ENCODE results near the gene RAB6D. TPM values are rescaled to one million over a fixed set of nuclear protein-coding genes. Genes with fewer than 3 reads are reported as not detected.
"Not testable (repeated sequence)": the region's sequence is repeated elsewhere in the genome, so short reads cannot be mapped to it uniquely, and the experiment has no call there.

The RAB6D gene
- total and polyA plus RNA-seq, 2 donors (not counting 3 experiments of a cell fraction or from before 2014, with no cell fraction given), result 0.01 TPM; not detected in 1

GRCh38 chr2:131390495-131391130 is 26.6 kb upstream of the RAB6D start:
- BruUV-seq (replicated peaks); DNase-seq (ENCODE audit: low read depth, low spot score); intact Hi-C loops (cut with micrococcal nuclease); H3K4me1 ChIP-seq (ENCODE audit: control insufficient read depth, extremely low read depth, insufficient read depth, low read length); H2AFZ ChIP-seq (ENCODE audit: low read depth, low read length); FAIRE-seq; H3K27me3 ChIP-seq (ENCODE audit: control insufficient read depth in 2 of 2, insufficient read depth in 2 of 2, low read length in 2 of 2); POLR2A ChIA-PET; H3K4me2 ChIP-seq (ENCODE audit: insufficient read depth, low read length); H3K9ac ChIP-seq (replicated peaks; ENCODE audit: extremely low read depth, insufficient read depth, low read length); H4K20me1 ChIP-seq (replicated peaks; ENCODE audit: control insufficient read depth, extremely low read depth, insufficient read depth, low read length); H3K79me2 ChIP-seq (ENCODE audit: control insufficient read depth, insufficient read depth, low read length); CTCF ChIA-PET; H3K9me3 ChIP-seq (replicated peaks; ENCODE audit: control insufficient read depth, insufficient read depth, low read length); dilution Hi-C loops (cut with MboI; ENCODE audit: extremely low pct_ligation_motif_present, low sequenced_read_pairs); H3K4me3 ChIP-seq (replicated peaks in 1 of 3; ENCODE audit: insufficient read depth in 1 of 3, low read depth in 1 of 3, low read length in 3 of 3); H3K27ac ChIP-seq (ENCODE audit: insufficient read depth, low read depth, low read length); H3K36me3 ChIP-seq (ENCODE audit: control insufficient read depth in 2 of 2, extremely low read depth in 1 of 2, insufficient read depth in 2 of 2, low read length in 2 of 2); H3K9me1 ChIP-seq (replicated peaks; ENCODE audit: control insufficient read depth, extremely low read depth, insufficient read depth, low read length): not testable (repeated sequence)

GRCh38 chr2:131389657-131390056 is 25.7 kb upstream of the RAB6D start:
- intact Hi-C loops (cut with micrococcal nuclease) (no loop called here), dilution Hi-C loops (cut with MboI; ENCODE audit: extremely low pct_ligation_motif_present, low sequenced_read_pairs) (no loop called here)
- no peaks in the 10 kb centered on the region for H3K36me3 ChIP-seq (ENCODE audit: control insufficient read depth in 2 of 2, extremely low read depth in 1 of 2, insufficient read depth in 2 of 2, low read length in 2 of 2)
- BruUV-seq (replicated peaks), result no TSS peak
- no peak overlapping the region for H3K4me3 ChIP-seq (replicated peaks in 1 of 3; ENCODE audit: insufficient read depth in 1 of 3, low read depth in 1 of 3, low read length in 3 of 3)
- no peaks in the 10 kb centered on the region for H3K79me2 ChIP-seq (ENCODE audit: control insufficient read depth, insufficient read depth, low read length)
- no peaks in the 10 kb centered on the region for H3K9me3 ChIP-seq (replicated peaks; ENCODE audit: control insufficient read depth, insufficient read depth, low read length)
- H4K20me1 ChIP-seq (replicated peaks; ENCODE audit: control insufficient read depth, extremely low read depth, insufficient read depth, low read length), result no peaks in the 10 kb centered on the region
- peaks cover under 1 to 5% of the 10 kb centered on the region in 2 experiments for H3K27me3 ChIP-seq (ENCODE audit: control insufficient read depth in 2 of 2, insufficient read depth in 2 of 2, low read length in 2 of 2)
- H3K9ac ChIP-seq (replicated peaks; ENCODE audit: extremely low read depth, insufficient read depth, low read length), result no peak overlapping the region
- H3K27ac ChIP-seq (ENCODE audit: insufficient read depth, low read depth, low read length), result no peak overlapping the region
- H2AFZ ChIP-seq (ENCODE audit: low read depth, low read length), result no peak overlapping the region
- FAIRE-seq, result no peak
- ChIA-PET CTCF (no interaction called here), POLR2A (no interaction called here)
- DNase-seq (ENCODE audit: low read depth, low spot score), result no peak
- TF ChIP-seq MYC (IDR thresholded peaks at IDR 0.05; ENCODE audit: low read depth, low read length), result no peak
- TF ChIP-seq MAX (IDR thresholded peaks at IDR 0.05; ENCODE audit: insufficient read depth, insufficient read length), result no peak
- TF ChIP-seq POLR2AphosphoS5 (IDR thresholded peaks at IDR 0.05; ENCODE audit: insufficient read depth, low read depth, low read length), result no peak
- TF ChIP-seq JUN (IDR thresholded peaks at IDR 0.05; ENCODE audit: borderline replicate concordance, insufficient read depth, insufficient read length, low read depth), result no peak
- no peak for TF ChIP-seq CTCF (IDR thresholded peaks at IDR 0.05; ENCODE audit: extremely low read depth in 1 of 2, insufficient read depth in 1 of 2, low read depth in 1 of 2, low read length in 2 of 2)
- no peak for TF ChIP-seq POLR2A (IDR thresholded peaks at IDR 0.05; ENCODE audit: low read depth, low read length)
- TF ChIP-seq GATA2 (IDR thresholded peaks at IDR 0.05; ENCODE audit: insufficient read depth, insufficient read length, low read depth, low read length), result no peak
- no peak for TF ChIP-seq FOS (IDR thresholded peaks at IDR 0.05; ENCODE audit: borderline replicate concordance, insufficient read depth, low read length)
- TF ChIP-seq EZH2 (IDR thresholded peaks at IDR 0.05; ENCODE audit: borderline replicate concordance, low read depth, low read length, severe bottlenecking), result no peak
- H3K9me1 ChIP-seq (replicated peaks; ENCODE audit: control insufficient read depth, extremely low read depth, insufficient read depth, low read length), result no peaks in the 10 kb centered on the region
- H3K4me1 ChIP-seq (ENCODE audit: control insufficient read depth, extremely low read depth, insufficient read depth, low read length), result no peaks in the 10 kb centered on the region
- no peak overlapping the region for H3K4me2 ChIP-seq (ENCODE audit: insufficient read depth, low read length)

GRCh38 chr2:131388834-131389233 is 24.9 kb upstream of the RAB6D start:
- FAIRE-seq; H3K36me3 ChIP-seq (ENCODE audit: control insufficient read depth in 2 of 2, extremely low read depth in 1 of 2, insufficient read depth in 2 of 2, low read length in 2 of 2); CTCF ChIA-PET; intact Hi-C loops (cut with micrococcal nuclease); H3K9me1 ChIP-seq (replicated peaks; ENCODE audit: control insufficient read depth, extremely low read depth, insufficient read depth, low read length); H3K4me1 ChIP-seq (ENCODE audit: control insufficient read depth, extremely low read depth, insufficient read depth, low read length); H3K79me2 ChIP-seq (ENCODE audit: control insufficient read depth, insufficient read depth, low read length); H3K9me3 ChIP-seq (replicated peaks; ENCODE audit: control insufficient read depth, insufficient read depth, low read length); H3K4me2 ChIP-seq (ENCODE audit: insufficient read depth, low read length); H4K20me1 ChIP-seq (replicated peaks; ENCODE audit: control insufficient read depth, extremely low read depth, insufficient read depth, low read length); dilution Hi-C loops (cut with MboI; ENCODE audit: extremely low pct_ligation_motif_present, low sequenced_read_pairs); POLR2A ChIA-PET; BruUV-seq (replicated peaks); H3K27ac ChIP-seq (ENCODE audit: insufficient read depth, low read depth, low read length); H2AFZ ChIP-seq (ENCODE audit: low read depth, low read length); H3K4me3 ChIP-seq (replicated peaks in 1 of 3; ENCODE audit: insufficient read depth in 1 of 3, low read depth in 1 of 3, low read length in 3 of 3); DNase-seq (ENCODE audit: low read depth, low spot score); H3K27me3 ChIP-seq (ENCODE audit: control insufficient read depth in 2 of 2, insufficient read depth in 2 of 2, low read length in 2 of 2); H3K9ac ChIP-seq (replicated peaks; ENCODE audit: extremely low read depth, insufficient read depth, low read length): not testable (repeated sequence)
